SK-N-SH treated with all-trans-retinoic acid at 6 μM for 48 hours (cell line): ENCODE data around the gene NFIB.

Experiments used
- ATAC-seq: fragments of 200-7000 bp; cut with Tn5 transposase; 3 replicates; pipeline ENCODE4 v1.9.1; 2020; ENCODE audit warnings: mild to moderate bottlenecking, moderate library complexity
- ARNTL ChIP-seq: fragments of 450-650 bp; formaldehyde crosslinking; IDR thresholded peaks from 2 replicates; pipeline ENCODE4 v1.5.0; 2020; ENCODE audit warnings: low read depth, mild to moderate bottlenecking, moderate library complexity, borderline replicate concordance
- BACH2 ChIP-seq: fragments of 250-450 bp; sonication (Bioruptor Pico); IDR thresholded peaks from 2 replicates; pipeline ENCODE4 v1.9.0; 2021; ENCODE audit warnings: mild to moderate bottlenecking, borderline replicate concordance
- CSDC2 ChIP-seq: fragments of 250-450 bp; sonication (Bioruptor Pico); IDR thresholded peaks from 2 replicates; pipeline ENCODE4 v1.5.0; 2020; ENCODE audit warnings: mild to moderate bottlenecking, moderate library complexity
- GLIS3 ChIP-seq: fragments of 250-450 bp; sonication (Bioruptor Pico); IDR thresholded peaks from 2 replicates; pipeline ENCODE4 v1.5.0; 2020; ENCODE audit warnings: mild to moderate bottlenecking, moderate library complexity
- ISL1 ChIP-seq: fragments of 250-450 bp; sonication (Bioruptor Pico); IDR thresholded peaks from 2 replicates; pipeline ENCODE4 v2.1.2; 2022; ENCODE audit warnings: mild to moderate bottlenecking, moderate library complexity
- OSR1 ChIP-seq: fragments of 250-450 bp; sonication (Bioruptor Pico); IDR thresholded peaks from 2 replicates; pipeline ENCODE4 v1.8.0; 2022; ENCODE audit warnings: moderate library complexity, mild to moderate bottlenecking, inconsistent platforms
- PPARA ChIP-seq: fragments of 250-450 bp; sonication (Bioruptor Pico); IDR thresholded peaks from 2 replicates; pipeline ENCODE4 v1.5.0; 2020; ENCODE audit warnings: mild to moderate bottlenecking, borderline replicate concordance
- SNAI2 ChIP-seq: fragments of 250-450 bp; sonication (Bioruptor Pico); IDR thresholded peaks from 2 replicates; pipeline ENCODE4 v1.5.0; 2020; ENCODE audit warnings: mild to moderate bottlenecking, moderate library complexity
- TCF4 ChIP-seq: fragments of 250-450 bp; sonication (Bioruptor Pico); IDR thresholded peaks from 2 replicates; pipeline ENCODE4 v1.8.0; 2021; ENCODE audit warnings: mild to moderate bottlenecking, moderate library complexity, borderline replicate concordance
- TOX ChIP-seq: fragments of 250-450 bp; sonication (Bioruptor Pico); IDR thresholded peaks from 2 replicates; pipeline ENCODE4 v1.8.0; 2021; ENCODE audit warnings: mild to moderate bottlenecking, moderate library complexity, borderline replicate concordance
- ZC3H10 ChIP-seq: fragments of 250-450 bp; sonication (Bioruptor Pico); IDR thresholded peaks from 2 replicates; pipeline ENCODE4 v1.5.1; 2021; ENCODE audit warnings: mild to moderate bottlenecking, moderate library complexity
- ZFP3 ChIP-seq: fragments of 250-450 bp; sonication (Bioruptor Pico); IDR thresholded peaks from 2 replicates; pipeline ENCODE4 v1.5.0; 2020; ENCODE audit warnings: mild to moderate bottlenecking, moderate library complexity
- ZFP30 ChIP-seq: fragments of 450-650 bp; formaldehyde crosslinking; IDR thresholded peaks from 2 replicates; pipeline ENCODE4 v1.5.0; 2022; ENCODE audit warnings: mild to moderate bottlenecking, moderate library complexity
- ZNF565 ChIP-seq: fragments of 450-650 bp; formaldehyde crosslinking; conservative IDR thresholded peaks from 2 replicates; pipeline ENCODE4 v1.5.0; 2020; ENCODE audit warnings: low read depth, mild to moderate bottlenecking, moderate library complexity
- ZNF70 ChIP-seq: fragments of 450-650 bp; formaldehyde crosslinking; IDR thresholded peaks from 2 replicates; pipeline ENCODE4 v1.5.0; 2020; ENCODE audit warnings: mild to moderate bottlenecking, moderate library complexity
- ZNF8 ChIP-seq: fragments of 450-650 bp; formaldehyde crosslinking; IDR thresholded peaks from 2 replicates; pipeline ENCODE4 v1.5.0; 2020; ENCODE audit warnings: mild to moderate bottlenecking, moderate library complexity
- TF ChIP-seq, protein P1 (sequence below): fragments of 250-450 bp; sonication (Bioruptor Pico); IDR thresholded peaks from 2 replicates; pipeline ENCODE4 v1.8.0; 2020; ENCODE audit warnings: mild to moderate bottlenecking, moderate library complexity, borderline replicate concordance
- TF ChIP-seq, protein P2 (sequence below): fragments of 250-450 bp; sonication (Bioruptor Pico); IDR thresholded peaks from 2 replicates; pipeline ENCODE4 v1.8.0; 2021; ENCODE audit warnings: low read depth, mild to moderate bottlenecking, moderate library complexity, borderline replicate concordance
- TF ChIP-seq, protein P3 (sequence below): fragments of 250-450 bp; sonication (Bioruptor Pico); IDR thresholded peaks from 2 replicates; pipeline ENCODE4 v1.5.1; 2020; ENCODE audit warnings: low read depth, mild to moderate bottlenecking, moderate library complexity
- TF ChIP-seq, protein P4 (sequence below): fragments of 250-450 bp; sonication (Bioruptor Pico); IDR thresholded peaks from 2 replicates; pipeline ENCODE4 v1.5.0; 2020; ENCODE audit warnings: mild to moderate bottlenecking, moderate library complexity

NFIB gene

DNA sequence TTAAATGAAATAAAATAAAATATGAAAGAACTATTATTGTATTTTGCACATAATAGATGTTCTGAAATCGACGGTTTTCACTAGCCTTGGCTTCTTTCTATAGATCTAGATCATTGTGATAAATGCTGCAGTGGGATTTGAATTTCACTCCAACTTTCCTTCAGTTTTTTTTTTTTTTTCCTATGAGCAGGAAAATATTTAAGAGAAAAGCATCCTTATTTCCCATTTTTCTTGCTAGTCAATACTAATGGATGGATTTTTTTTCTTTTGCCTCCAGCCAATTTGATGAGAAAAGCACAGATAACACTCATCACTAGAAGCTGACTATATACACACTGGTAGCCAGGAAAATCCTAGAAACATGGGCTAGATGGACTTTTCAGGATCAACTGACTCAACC is 249.0 kb downstream of the NFIB start:
- TF ChIP-seq GLIS3 (CRISPR knock-in tag) (no peak), ZFP3 (CRISPR knock-in tag) (no peak), ZC3H10 (no peak), ZNF8 (CRISPR knock-in tag) (no peak), ZNF565 (CRISPR knock-in tag) (no peak), ISL1 (CRISPR knock-in tag) (no peak), ZFP30 (CRISPR knock-in tag) (no peak), CSDC2 (CRISPR knock-in tag) (no peak), PPARA (CRISPR knock-in tag) (no peak), TCF4 (CRISPR knock-in tag) (no peak), ARNTL (no peak), OSR1 (CRISPR knock-in tag) (no peak), ZNF70 (CRISPR knock-in tag) (no peak), SNAI2 (CRISPR knock-in tag) (no peak), BACH2 (CRISPR knock-in tag) (no peak), TOX (CRISPR knock-in tag) (no peak)
- TF ChIP-seq, protein P1, sequence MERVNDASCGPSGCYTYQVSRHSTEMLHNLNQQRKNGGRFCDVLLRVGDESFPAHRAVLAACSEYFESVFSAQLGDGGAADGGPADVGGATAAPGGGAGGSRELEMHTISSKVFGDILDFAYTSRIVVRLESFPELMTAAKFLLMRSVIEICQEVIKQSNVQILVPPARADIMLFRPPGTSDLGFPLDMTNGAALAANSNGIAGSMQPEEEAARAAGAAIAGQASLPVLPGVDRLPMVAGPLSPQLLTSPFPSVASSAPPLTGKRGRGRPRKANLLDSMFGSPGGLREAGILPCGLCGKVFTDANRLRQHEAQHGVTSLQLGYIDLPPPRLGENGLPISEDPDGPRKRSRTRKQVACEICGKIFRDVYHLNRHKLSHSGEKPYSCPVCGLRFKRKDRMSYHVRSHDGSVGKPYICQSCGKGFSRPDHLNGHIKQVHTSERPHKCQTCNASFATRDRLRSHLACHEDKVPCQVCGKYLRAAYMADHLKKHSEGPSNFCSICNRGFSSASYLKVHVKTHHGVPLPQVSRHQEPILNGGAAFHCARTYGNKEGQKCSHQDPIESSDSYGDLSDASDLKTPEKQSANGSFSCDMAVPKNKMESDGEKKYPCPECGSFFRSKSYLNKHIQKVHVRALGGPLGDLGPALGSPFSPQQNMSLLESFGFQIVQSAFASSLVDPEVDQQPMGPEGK, result no peak
- TF ChIP-seq, protein P2, sequence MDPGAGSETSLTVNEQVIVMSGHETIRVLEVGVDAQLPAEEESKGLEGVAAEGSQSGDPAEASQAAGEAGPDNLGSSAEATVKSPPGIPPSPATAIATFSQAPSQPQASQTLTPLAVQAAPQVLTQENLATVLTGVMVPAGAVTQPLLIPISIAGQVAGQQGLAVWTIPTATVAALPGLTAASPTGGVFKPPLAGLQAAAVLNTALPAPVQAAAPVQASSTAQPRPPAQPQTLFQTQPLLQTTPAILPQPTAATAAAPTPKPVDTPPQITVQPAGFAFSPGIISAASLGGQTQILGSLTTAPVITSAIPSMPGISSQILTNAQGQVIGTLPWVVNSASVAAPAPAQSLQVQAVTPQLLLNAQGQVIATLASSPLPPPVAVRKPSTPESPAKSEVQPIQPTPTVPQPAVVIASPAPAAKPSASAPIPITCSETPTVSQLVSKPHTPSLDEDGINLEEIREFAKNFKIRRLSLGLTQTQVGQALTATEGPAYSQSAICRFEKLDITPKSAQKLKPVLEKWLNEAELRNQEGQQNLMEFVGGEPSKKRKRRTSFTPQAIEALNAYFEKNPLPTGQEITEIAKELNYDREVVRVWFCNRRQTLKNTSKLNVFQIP (CRISPR knock-in tag), result no peak
- TF ChIP-seq, protein P3, sequence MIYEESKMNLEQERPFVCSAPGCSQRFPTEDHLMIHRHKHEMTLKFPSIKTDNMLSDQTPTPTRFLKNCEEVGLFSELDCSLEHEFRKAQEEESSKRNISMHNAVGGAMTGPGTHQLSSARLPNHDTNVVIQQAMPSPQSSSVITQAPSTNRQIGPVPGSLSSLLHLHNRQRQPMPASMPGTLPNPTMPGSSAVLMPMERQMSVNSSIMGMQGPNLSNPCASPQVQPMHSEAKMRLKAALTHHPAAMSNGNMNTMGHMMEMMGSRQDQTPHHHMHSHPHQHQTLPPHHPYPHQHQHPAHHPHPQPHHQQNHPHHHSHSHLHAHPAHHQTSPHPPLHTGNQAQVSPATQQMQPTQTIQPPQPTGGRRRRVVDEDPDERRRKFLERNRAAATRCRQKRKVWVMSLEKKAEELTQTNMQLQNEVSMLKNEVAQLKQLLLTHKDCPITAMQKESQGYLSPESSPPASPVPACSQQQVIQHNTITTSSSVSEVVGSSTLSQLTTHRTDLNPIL (CRISPR knock-in tag), result no peak
- TF ChIP-seq, protein P4, sequence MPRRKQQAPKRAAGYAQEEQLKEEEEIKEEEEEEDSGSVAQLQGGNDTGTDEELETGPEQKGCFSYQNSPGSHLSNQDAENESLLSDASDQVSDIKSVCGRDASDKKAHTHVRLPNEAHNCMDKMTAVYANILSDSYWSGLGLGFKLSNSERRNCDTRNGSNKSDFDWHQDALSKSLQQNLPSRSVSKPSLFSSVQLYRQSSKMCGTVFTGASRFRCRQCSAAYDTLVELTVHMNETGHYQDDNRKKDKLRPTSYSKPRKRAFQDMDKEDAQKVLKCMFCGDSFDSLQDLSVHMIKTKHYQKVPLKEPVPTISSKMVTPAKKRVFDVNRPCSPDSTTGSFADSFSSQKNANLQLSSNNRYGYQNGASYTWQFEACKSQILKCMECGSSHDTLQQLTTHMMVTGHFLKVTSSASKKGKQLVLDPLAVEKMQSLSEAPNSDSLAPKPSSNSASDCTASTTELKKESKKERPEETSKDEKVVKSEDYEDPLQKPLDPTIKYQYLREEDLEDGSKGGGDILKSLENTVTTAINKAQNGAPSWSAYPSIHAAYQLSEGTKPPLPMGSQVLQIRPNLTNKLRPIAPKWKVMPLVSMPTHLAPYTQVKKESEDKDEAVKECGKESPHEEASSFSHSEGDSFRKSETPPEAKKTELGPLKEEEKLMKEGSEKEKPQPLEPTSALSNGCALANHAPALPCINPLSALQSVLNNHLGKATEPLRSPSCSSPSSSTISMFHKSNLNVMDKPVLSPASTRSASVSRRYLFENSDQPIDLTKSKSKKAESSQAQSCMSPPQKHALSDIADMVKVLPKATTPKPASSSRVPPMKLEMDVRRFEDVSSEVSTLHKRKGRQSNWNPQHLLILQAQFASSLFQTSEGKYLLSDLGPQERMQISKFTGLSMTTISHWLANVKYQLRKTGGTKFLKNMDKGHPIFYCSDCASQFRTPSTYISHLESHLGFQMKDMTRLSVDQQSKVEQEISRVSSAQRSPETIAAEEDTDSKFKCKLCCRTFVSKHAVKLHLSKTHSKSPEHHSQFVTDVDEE (CRISPR knock-in tag), result no peak
- ATAC-seq, result no peak

DNA sequence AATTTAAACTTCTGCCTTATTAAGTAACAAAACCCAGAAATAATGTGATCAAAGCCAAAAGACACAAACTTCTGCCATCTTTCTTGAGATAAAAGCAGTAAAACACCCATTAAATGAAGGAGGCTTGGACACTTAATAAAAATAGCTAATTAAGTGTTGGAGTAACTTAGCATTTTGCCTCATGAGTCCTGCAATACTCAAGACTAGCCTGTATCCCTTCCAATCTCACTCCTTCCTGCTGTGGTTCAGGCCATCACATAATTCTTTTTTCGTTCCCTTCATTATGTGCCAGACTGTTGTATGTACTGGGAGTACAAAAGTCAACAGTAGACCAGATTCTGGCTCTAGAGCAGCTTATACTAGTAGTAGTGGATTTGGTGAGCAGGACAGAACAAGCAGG is 250.2 kb downstream of the NFIB start:
- TF ChIP-seq ZFP3 (CRISPR knock-in tag) (no peak), ISL1 (CRISPR knock-in tag) (no peak), TOX (CRISPR knock-in tag) (no peak), GLIS3 (CRISPR knock-in tag) (no peak)
- TF ChIP-seq, protein P2 (CRISPR knock-in tag), result no peak
- TF ChIP-seq, protein P1, result no peak
- no peak for ATAC-seq
